ENCODE measurements around the gene CCL19.
A peak's percentile ranks its signal among the peaks of the same experiment; 100 is the strongest.

The CCL19 gene

DNA sequence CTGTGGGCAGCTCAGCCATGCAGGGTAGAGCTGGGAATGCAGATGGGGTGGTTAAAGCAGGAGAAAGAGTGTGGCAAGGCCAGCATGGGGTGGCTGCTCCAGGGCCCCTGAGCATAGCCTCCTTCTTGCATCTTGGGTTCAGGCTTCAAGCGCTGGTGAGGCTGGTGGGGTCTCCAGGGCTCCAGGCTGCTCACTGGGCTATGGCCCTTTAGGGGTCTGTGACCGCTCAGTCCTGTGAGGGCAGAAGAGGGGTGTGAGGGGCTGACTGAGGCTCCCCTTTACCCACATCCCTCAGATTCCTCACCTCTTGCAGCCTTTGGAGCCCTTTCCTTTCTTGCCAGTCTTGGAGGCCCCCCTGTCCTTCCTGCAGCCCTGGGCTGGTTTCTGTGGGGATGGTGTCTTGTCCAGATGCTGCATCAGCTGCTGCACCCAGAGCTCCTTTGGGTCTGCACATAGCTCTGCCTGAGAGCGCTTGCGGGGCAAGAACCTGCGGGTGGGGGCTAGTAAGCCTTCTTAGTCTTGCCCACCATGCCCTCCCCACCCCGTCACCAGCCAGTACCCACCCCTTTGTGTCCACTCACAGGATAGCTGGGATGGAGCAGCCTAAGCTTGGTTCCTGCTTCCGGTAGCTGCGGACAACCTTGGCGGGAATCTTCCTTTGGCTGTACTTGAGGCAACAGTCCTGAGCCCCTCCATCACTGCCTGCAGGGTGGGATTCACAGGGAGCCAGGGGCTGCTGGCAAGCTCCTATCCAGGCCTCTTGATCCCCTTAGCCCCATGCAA is 18.3 kb upstream of the CCL19 start:
- no peak overlapping the region for H3K27ac Mint-ChIP-seq
- H3K36me3 Mint-ChIP-seq: no peaks in the 10 kb centered on the region
- peaks cover 5% of the 10 kb centered on the region for H3K27me3 Mint-ChIP-seq
- H3K4me1 Mint-ChIP-seq (ENCODE audit: low read depth): no peaks in the 10 kb centered on the region
- H3K4me3 Mint-ChIP-seq: no peak overlapping the region
- no peaks in the 10 kb centered on the region for H3K9me3 Mint-ChIP-seq (ENCODE audit: low read depth)

DNA sequence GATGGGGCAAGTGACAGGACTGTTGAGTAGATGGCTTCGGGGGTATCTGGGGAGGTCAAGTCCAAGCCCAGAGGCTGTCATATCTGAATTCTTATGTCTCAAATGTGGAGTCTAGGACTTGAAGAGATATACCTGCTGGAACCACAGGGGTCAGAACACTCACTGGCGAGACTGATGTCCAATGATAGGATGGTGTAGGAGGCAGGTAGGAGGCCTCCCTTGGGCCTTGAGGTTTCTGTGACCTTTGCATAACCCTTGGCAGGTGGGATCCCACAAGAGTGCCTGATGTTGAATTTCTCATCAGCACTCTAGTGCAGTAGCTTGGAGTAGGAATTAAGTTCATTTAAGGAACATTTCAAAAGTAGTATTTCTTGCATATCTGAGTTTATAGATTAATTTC is 16.1 kb upstream of the CCL19 start:
- Mint-ChIP-seq H3K27me3 (no peaks in the 10 kb centered on the region), H3K4me1 (ENCODE audit: low read depth) (peaks cover under 1% of the 10 kb centered on the region), H3K27ac (no peak overlapping the region), H3K9me3 (ENCODE audit: low read depth) (no peaks in the 10 kb centered on the region), H3K4me3 (no peak overlapping the region), H3K36me3 (no peaks in the 10 kb centered on the region)

DNA sequence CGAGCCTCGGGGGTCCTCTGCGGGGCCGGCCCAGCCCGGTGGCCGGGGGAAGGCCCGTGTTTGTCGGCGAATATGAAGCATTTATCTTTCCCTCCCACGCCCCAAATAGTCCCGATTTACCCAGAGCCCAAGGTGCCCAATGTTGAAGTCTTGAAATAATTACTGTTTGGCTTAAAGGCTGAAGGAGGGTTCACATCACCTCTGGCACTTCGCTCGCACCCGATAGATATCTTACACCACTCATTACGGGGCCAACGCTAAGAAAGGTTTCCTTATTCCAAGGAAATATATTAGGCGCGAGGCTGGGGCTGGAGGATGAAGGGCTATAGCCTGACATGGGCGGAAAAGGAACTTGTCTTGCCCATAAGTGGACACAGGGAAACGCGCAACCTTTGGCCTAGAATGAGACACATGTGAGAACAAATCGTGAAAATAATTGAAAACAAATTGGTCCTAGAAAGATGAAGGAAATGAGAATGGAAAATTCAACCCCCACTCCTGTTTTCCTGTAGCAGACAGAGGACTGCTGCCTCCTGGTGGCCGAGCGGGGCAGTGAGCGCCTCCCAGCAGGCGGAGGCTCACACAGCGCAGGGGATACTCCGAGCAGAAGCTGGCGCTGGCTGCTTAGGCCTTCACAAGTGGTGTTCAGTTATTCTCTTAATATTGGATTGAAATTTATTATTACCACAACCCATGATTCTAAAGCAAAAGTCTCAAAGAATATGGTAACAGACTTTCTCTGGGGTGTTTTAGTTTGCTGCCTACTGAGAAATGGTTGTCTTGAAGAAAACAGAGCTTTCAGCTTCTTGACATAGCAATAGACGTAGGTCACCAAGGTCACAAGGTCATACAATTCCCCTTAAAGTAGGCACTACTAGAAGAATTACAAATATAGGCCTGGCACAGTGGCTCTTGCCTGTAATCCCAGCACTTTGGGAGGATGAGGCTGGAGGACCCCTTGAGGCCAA is 11.0 kb upstream of the CCL19 start:
- Mint-ChIP-seq H3K36me3 (no peaks in the 10 kb centered on the region), H3K4me3 (peak overlapping the region; percentile 93), H3K27me3 (peaks cover 3% of the 10 kb centered on the region), H3K27ac (peak overlapping the region; percentile 64), H3K4me1 (ENCODE audit: low read depth) (peaks cover 8% of the 10 kb centered on the region), H3K9me3 (ENCODE audit: low read depth) (no peaks in the 10 kb centered on the region)

DNA sequence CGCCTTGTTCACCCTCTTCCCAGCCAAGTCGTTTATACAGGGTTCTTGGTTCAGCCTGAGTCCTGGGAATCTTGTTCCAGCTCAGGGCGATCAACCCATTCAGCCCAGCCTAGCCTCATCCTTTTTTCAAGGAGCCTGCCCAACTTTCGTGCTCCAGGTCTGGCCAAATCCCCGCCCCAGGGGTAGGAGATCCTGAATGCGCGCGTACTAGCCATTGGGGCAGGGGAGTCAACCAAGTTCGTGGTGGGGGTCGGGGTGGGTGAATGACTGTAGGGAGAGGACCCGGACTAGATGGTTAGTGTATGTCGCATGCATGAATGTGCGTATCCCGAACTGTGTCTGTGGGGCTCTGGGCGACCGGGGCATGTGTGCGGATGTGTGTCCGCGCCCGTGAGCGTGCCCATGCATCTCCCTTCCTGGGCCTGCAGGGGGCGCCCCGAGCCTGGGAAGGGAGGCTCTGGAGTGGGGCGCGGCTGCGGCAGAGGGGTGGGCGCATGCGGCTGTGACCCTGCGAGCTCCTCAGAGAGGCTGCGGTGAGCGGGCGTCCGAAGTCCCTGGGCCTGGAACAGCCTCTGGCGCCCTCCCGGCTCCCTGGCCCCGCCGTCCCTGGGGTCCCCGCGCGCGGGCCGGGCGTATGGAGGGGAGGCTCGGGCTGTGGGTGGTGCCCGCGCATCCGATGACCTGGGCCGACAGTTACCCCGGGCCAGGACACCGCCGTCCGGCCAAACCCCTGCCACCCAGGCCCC is 10.1 kb upstream of the CCL19 start:
- Mint-ChIP-seq H3K4me1 (ENCODE audit: low read depth) (peaks cover 8% of the 10 kb centered on the region), H3K27ac (no peak overlapping the region), H3K27me3 (peaks cover 3% of the 10 kb centered on the region), H3K4me3 (peak overlapping the region; percentile 66), H3K9me3 (ENCODE audit: low read depth) (no peaks in the 10 kb centered on the region), H3K36me3 (no peaks in the 10 kb centered on the region)

DNA sequence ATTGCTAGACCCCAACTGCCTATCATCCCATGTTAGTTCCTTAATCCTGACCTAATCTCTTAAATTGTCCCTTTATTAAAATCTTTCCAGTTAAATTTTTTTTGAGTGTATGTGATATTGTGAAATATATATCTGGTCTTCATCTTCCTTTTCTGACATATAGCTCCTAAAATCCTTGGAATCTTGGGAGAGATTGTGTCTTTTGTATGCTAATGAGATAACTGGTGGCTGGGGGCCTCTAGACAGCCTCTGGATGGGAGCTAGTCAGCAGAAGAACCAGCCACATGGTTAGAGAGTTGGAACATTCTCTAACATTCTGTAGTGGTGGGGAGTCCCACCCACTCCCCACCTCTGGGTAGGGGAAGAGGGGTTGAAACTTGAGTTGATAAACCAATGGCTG is 3.7 kb upstream of the CCL19 start:
- H3K4me1 Mint-ChIP-seq (ENCODE audit: low read depth): no peaks in the 10 kb centered on the region
- H3K4me3 Mint-ChIP-seq: no peak overlapping the region
- no peaks in the 10 kb centered on the region for H3K36me3 Mint-ChIP-seq
- no peak overlapping the region for H3K27ac Mint-ChIP-seq
- H3K9me3 Mint-ChIP-seq (ENCODE audit: low read depth): no peaks in the 10 kb centered on the region
- no peaks in the 10 kb centered on the region for H3K27me3 Mint-ChIP-seq

DNA sequence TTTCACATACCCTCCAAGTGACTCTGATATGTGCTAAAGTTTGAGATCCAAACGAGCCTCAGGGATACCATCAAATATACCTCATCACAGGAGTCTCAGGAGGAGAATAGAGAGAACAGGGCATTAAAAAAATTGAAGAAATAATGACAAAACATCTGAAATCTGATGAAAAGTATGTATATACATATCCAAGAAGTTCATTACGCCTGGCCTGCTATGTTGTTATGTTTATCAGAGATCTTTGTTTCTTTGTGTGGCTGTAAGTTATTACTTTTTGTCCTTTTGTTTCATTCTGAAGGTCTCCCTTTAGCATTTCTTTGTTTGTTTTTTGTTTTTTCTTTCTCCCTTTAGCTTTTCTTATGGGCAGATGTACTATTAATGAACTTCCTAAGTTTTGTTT is 2.5 kb upstream of the CCL19 start:
- Mint-ChIP-seq H3K9me3 (ENCODE audit: low read depth) (no peaks in the 10 kb centered on the region), H3K4me3 (no peak overlapping the region), H3K36me3 (no peaks in the 10 kb centered on the region), H3K4me1 (ENCODE audit: low read depth) (no peaks in the 10 kb centered on the region), H3K27ac (no peak overlapping the region), H3K27me3 (no peaks in the 10 kb centered on the region)

DNA sequence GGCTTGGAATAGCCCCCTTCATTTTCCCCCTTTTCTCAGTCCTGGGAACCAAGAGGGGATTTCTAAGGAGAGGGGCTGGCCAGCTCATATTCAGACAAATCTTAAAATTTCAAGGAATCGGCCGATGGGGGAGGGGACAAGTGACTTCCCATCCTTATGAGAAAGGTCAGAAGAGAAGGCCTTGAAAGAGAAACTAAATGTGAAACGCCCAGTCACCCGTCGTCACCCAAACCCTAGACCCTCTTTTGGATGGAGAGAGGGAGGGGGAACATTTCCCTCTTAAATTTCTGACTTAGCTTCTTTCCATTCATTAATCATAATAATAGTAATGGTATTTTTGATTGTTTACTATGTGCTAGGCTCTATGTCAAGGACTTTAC is 850 bp upstream of the CCL19 start:
- Mint-ChIP-seq H3K36me3 (no peaks in the 10 kb centered on the region), H3K27ac (no peak overlapping the region), H3K9me3 (ENCODE audit: low read depth) (no peaks in the 10 kb centered on the region), H3K4me3 (no peak overlapping the region), H3K4me1 (ENCODE audit: low read depth) (no peaks in the 10 kb centered on the region), H3K27me3 (no peaks in the 10 kb centered on the region)

DNA sequence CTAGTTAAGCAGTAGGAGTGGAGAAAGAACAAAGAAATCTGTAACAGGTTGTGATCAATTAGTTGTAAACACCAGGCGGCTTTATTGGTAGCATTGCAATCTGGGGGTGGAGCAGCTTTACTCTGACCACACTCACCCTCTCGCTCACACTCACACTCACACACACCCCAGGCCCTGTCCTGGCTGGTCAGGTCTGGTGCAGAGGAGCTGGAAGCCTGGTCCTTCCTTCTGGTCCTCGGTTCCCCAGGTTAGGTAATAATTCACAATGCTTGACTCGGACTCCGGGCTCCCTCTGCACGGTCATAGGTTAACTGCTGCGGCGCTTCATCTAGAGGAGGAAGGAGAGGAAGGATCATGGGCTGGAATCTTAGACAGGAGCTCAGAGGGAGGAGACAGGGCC is 1.6 kb downstream of the CCL19 start:
- no peaks in the 10 kb centered on the region for H3K36me3 Mint-ChIP-seq
- no peak overlapping the region for H3K4me3 Mint-ChIP-seq
- H3K9me3 Mint-ChIP-seq (ENCODE audit: low read depth): no peaks in the 10 kb centered on the region
- no peaks in the 10 kb centered on the region for H3K4me1 Mint-ChIP-seq (ENCODE audit: low read depth)
- no peaks in the 10 kb centered on the region for H3K27me3 Mint-ChIP-seq
- no peak overlapping the region for H3K27ac Mint-ChIP-seq

DNA sequence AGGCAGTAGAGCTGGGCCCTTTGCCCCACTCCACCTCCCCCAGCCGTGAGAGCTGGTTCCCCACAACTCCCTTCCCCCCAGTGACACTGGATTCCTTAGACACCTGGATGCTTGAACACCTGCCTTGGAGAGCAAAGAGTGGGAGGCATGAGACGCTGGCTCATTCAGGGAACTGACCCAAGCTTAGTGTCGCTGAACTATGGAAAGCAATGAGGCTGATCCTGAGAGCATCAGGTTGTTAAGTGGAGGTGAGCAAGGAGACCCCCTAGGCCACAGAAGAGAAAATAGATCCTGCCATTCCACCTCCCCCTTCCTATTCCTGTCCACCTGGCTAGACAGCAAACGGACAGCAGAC is 2.0 kb downstream of the CCL19 start:
- Mint-ChIP-seq H3K4me3 (no peak overlapping the region), H3K27ac (no peak overlapping the region), H3K9me3 (ENCODE audit: low read depth) (no peaks in the 10 kb centered on the region), H3K4me1 (ENCODE audit: low read depth) (no peaks in the 10 kb centered on the region), H3K36me3 (no peaks in the 10 kb centered on the region), H3K27me3 (no peaks in the 10 kb centered on the region)

DNA sequence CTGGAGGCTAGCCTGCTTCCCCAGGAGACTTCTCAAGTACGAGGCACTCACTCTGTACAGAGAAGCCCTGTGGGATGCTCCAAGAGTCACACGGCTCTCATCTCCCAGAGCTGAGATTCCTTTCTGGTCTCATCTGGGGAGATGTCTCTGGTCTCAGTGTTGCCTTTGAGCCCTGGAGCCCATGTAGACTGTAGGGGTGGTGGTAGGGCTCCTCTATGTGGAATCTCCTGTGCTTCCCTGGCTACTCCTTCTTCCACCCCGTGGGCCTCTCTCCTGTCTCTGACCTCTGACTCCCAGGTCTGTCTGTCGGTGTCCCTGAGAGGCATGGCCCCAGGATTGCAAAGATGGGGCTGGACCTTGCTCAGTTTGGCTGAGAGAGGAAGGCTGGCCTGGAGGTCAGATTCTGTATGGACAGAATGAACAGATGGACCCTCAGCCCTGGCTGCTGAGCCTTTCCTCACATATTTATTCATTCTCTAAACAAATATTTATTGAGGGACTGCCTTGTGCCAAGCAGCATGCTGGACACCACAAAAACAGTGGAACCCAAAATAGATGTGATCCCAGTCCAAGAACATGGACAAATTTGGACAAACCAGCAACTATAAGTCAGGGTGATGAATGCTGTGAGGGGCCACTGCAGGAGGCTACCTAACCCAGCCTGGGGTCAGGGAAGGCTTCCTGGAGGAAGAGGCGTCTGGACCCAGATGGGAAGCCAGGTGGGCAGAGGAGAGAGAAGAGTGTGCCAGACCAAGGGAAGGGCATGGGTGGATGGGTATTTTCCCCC is 2.6 kb downstream of the CCL19 start:
- Mint-ChIP-seq H3K27me3 (no peaks in the 10 kb centered on the region), H3K4me1 (ENCODE audit: low read depth) (no peaks in the 10 kb centered on the region), H3K36me3 (no peaks in the 10 kb centered on the region), H3K27ac (no peak overlapping the region), H3K4me3 (no peak overlapping the region), H3K9me3 (ENCODE audit: low read depth) (no peaks in the 10 kb centered on the region)

DNA sequence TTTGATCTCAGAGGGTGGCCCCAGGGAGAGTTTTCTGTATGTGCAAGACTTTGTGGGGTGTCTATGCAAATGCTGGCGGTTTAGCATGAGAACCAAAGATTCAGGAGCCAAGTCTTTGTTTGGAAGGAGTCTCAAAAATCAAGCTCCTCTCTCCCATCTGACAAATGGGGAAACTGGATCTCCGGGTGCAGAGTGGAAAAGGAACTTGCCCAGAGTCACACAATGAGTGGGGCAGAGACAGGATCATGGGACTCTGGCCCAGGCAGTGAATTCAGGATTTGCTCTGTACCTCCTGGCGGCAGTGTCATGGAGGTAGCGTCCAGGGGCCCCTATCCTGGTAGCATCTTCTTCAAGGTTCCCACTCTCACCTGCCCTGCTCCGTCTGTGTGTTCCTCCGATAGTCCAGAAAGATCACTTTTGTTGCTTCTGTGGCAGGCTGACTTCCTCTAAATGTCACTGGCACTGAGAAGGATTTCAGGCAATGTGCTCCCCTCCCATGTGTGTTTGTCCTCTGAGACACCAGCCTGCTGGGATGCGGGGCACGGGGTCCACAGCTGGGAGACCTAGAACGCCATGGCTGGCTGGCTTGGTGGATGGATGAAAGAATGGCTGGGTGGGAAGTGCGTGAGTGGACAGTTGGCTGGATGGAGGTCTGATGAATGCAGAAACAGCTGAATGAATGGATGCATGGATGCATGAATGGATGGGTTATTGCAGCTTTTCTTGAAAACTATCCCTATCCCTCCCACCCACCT is 3.6 kb downstream of the CCL19 start:
- Mint-ChIP-seq H3K4me3 (no peak overlapping the region), H3K4me1 (ENCODE audit: low read depth) (no peaks in the 10 kb centered on the region), H3K27ac (no peak overlapping the region), H3K27me3 (no peaks in the 10 kb centered on the region), H3K9me3 (ENCODE audit: low read depth) (no peaks in the 10 kb centered on the region), H3K36me3 (peaks cover 3% of the 10 kb centered on the region)

DNA sequence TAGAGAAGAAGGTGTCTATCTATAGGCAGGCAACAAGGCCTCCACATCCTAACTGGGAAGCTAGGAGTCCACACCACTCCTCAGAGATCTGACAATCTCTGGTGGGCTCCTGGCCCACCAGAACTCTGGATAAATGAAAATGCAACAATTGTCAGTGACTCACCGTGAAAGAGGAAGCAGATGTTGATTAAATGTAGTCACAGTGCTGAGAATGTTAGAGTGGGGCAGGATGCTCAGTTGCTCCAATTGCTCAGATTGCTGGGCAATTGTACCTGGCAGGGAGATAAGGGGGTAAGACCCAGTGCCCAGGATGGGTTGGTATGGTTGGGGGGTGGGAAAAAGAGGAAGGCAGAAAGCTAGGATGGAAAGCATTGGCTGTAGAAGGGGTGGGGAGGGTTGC is 4.3 kb downstream of the CCL19 start:
- Mint-ChIP-seq H3K4me1 (ENCODE audit: low read depth) (no peaks in the 10 kb centered on the region), H3K4me3 (no peak overlapping the region), H3K27ac (no peak overlapping the region), H3K27me3 (no peaks in the 10 kb centered on the region), H3K36me3 (peaks cover 3% of the 10 kb centered on the region), H3K9me3 (ENCODE audit: low read depth) (no peaks in the 10 kb centered on the region)

DNA sequence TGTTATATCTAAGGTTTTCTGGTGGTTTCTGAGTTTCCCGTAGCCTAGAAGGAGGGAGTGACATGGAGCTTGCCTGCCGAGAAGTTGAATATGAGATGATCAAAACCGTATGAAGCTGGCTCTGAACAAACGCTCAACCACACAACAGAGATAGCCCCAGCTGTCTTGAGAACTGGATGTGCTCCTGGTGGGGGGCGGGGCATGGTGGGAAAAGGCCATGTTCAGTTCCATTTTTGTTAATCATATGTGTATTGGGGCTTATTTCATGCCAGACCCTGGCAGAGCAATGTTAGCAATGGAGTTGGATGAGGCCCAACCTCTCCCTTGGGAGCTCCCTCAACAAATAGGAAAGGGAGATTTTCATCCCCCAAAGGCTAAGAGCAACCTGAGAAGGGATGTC is 4.8 kb downstream of the CCL19 start:
- H3K4me3 Mint-ChIP-seq: no peak overlapping the region
- H3K4me1 Mint-ChIP-seq (ENCODE audit: low read depth): no peaks in the 10 kb centered on the region
- H3K27me3 Mint-ChIP-seq: no peaks in the 10 kb centered on the region
- no peaks in the 10 kb centered on the region for H3K9me3 Mint-ChIP-seq (ENCODE audit: low read depth)
- no peak overlapping the region for H3K27ac Mint-ChIP-seq
- peaks cover 5% of the 10 kb centered on the region for H3K36me3 Mint-ChIP-seq

DNA sequence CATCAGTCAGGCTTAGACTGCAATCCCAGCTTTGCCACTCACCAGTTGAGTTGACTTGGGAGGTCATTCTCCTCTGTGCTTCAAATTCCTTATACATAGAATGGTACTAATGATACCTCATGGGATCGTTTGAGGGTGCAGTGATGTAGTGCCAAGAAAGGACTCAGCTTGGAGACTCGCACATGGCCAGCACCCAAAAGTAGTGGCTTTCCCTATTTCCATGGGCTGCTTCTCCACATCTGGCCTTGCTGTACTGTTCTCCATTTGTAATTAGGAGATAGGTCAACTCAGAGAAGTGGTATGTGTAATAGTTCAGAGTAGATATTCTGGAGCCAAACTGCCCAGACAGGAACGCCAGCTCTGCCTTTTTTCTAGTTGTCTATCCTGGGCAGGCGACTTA is 5.5 kb downstream of the CCL19 start:
- Mint-ChIP-seq H3K9me3 (ENCODE audit: low read depth) (no peaks in the 10 kb centered on the region), H3K4me1 (ENCODE audit: low read depth) (no peaks in the 10 kb centered on the region), H3K27ac (no peak overlapping the region), H3K4me3 (no peak overlapping the region), H3K36me3 (peaks cover 7% of the 10 kb centered on the region), H3K27me3 (no peaks in the 10 kb centered on the region)

All from activated naive CD8-positive, alpha-beta T cell (primary cell).